PFSK-1 (cell line): ENCODE results near the gene AGPAT4.

ENCODE experiments used
- FOXP2 ChIP-seq: optimal IDR thresholded peaks from 2 replicates; pipeline ENCODE3; 2011; ENCODE audit warnings: borderline replicate concordance, control low read depth, inconsistent platforms; ENCODE audit not compliant: insufficient read depth; ENCODE audit errors: extremely low read length, extremely low read depth
- POLR2AphosphoS5 ChIP-seq: IDR thresholded peaks from 2 replicates; pipeline ENCODE4 v1.6.1; 2012; ENCODE audit warnings: low read depth, mild to moderate bottlenecking, control low read depth, low read length, moderate library complexity
- REST ChIP-seq, 2 experiments: IDR thresholded peaks; 2 replicates each; pipeline versions ENCODE4 v1.6.1 to v1.8.0; 2011 to 2012; ENCODE audit warnings: low read depth in 2 of 2, low read length in 2 of 2, control low read depth in 1 of 2, inconsistent platforms in 1 of 2, mild to moderate bottlenecking in 1 of 2, moderate library complexity in 1 of 2; ENCODE audit not compliant: insufficient read depth in 1 of 2
- SIN3A ChIP-seq: IDR thresholded peaks from 2 replicates; pipeline ENCODE4 v1.6.1; 2012; ENCODE audit warnings: mild to moderate bottlenecking, low read length, moderate library complexity, borderline replicate concordance; ENCODE audit not compliant: insufficient read depth
- TAF1 ChIP-seq: IDR thresholded peaks from 2 replicates; pipeline ENCODE4 v1.6.1; 2012; ENCODE audit warnings: low read length, control low read depth, borderline replicate concordance; ENCODE audit not compliant: insufficient read depth

AGPAT4 gene

GRCh38 chr6:161230339-161230738 is 43.5 kb downstream of the AGPAT4 start:
- TF ChIP-seq REST (IDR thresholded peaks at IDR 0.05; ENCODE audit: insufficient read depth in 1 of 2, low read depth in 2 of 2, low read length in 2 of 2) (no peak), SIN3A (no peak), POLR2AphosphoS5 (no peak), TAF1 (no peak), FOXP2 (no peak)

GRCh38 chr6:161228921-161229591 is 44.8 kb downstream of the AGPAT4 start:
- peak; percentile 52; the same call in 1 of the 2 replicates for TF ChIP-seq SIN3A
- no peak for TF ChIP-seq TAF1
- TF ChIP-seq POLR2AphosphoS5: peak; percentile 27; the same call in 1 of the 2 replicates

GRCh38 chr6:161228096-161228495 is 45.8 kb downstream of the AGPAT4 start:
- TF ChIP-seq REST (IDR thresholded peaks at IDR 0.05; ENCODE audit: insufficient read depth in 1 of 2, low read depth in 2 of 2, low read length in 2 of 2): no peak
- TF ChIP-seq TAF1: no peak
- no peak for TF ChIP-seq POLR2AphosphoS5
- no peak for TF ChIP-seq FOXP2
- TF ChIP-seq SIN3A: no peak

GRCh38 chr6:161227004-161227960 is 46.6 kb downstream of the AGPAT4 start:
- TF ChIP-seq POLR2AphosphoS5 (no peak), TAF1 (no peak), FOXP2 (no peak), SIN3A (no peak), REST (IDR thresholded peaks at IDR 0.05; ENCODE audit: insufficient read depth in 1 of 2, low read depth in 2 of 2, low read length in 2 of 2) (no peak)

- TF ChIP-seq SIN3A (no peak), POLR2AphosphoS5 (no peak)
Observed at GRCh38 chr6:161226009-161226964, 47.6 kb downstream of the AGPAT4 start.
